Stomach smooth muscle (tissue), 2 donors: ENCODE results near the gene NXPH1.

ENCODE experiments used
- H3K27ac ChIP-seq: one replicate; pipeline ENCODE4 v1.7.0; 2013; ENCODE audit warnings: mild to moderate bottlenecking, low read length, inconsistent platforms
- H3K27me3 ChIP-seq, 2 donors: one replicate each; pipeline ENCODE4 v1.7.0; 2013; ENCODE audit warnings: low read length in 2 of 2; ENCODE audit not compliant: insufficient read depth in 2 of 2, control insufficient read depth in 1 of 2
- H3K36me3 ChIP-seq, 2 donors: one replicate each; pipeline ENCODE4 v1.7.0; 2013; ENCODE audit warnings: low read length in 2 of 2; ENCODE audit not compliant: control insufficient read depth in 2 of 2, insufficient read depth in 2 of 2
- H3K4me1 ChIP-seq: one replicate; pipeline ENCODE4 v1.7.0; 2013; ENCODE audit warnings: low read length; ENCODE audit not compliant: control insufficient read depth, insufficient read depth
- H3K4me3 ChIP-seq, 2 donors: one replicate each; pipeline ENCODE4 v1.7.0; 2013; ENCODE audit warnings: low read length in 2 of 2
- H3K9ac ChIP-seq, 2 donors: one replicate each; pipeline ENCODE4 v1.7.0; 2013; ENCODE audit warnings: low read length in 2 of 2, mild to moderate bottlenecking in 1 of 2
- H3K9me3 ChIP-seq, 2 donors: one replicate each; pipeline ENCODE4 v1.7.0; 2013; ENCODE audit warnings: low read length in 2 of 2; ENCODE audit not compliant: control insufficient read depth in 2 of 2
- donor health status: healthy.
- donor health status: Pancreatic carcinoma.

The NXPH1 gene

GRCh38 chr7:8627325-8627724, 193.9 kb downstream of the NXPH1 start:
- H3K4me1 ChIP-seq = no peaks in the 10 kb centered on the region
- no peak overlapping the region for H3K4me3 ChIP-seq
- no peak overlapping the region for H3K27ac ChIP-seq
- H3K36me3 ChIP-seq = no peaks in the 10 kb centered on the region
- no peaks in the 10 kb centered on the region for H3K9me3 ChIP-seq
- no peak overlapping the region for H3K9ac ChIP-seq
- no peaks in the 10 kb centered on the region for H3K27me3 ChIP-seq

DNA sequence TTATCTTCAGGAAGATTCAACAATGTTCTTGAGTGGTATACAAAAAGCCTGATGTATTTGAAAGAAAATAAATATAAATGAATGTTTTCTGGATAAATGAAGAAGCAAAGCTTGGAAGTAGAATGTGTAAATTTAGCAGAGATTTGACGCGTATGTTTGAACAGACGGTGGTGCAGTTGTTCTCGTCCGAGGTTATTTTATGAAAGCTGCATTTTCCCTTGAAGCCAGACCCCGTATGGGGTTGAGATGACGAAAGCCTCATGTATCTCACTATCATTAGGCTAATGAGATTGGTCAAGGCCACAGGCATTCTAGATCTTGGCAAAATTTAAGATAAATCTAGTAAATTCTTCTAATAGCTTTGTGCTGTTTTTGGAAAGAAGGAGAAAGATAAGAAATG, 195.2 kb downstream of the NXPH1 start:
- H3K9ac ChIP-seq = no peak overlapping the region
- no peaks in the 10 kb centered on the region for H3K4me1 ChIP-seq
- H3K36me3 ChIP-seq = no peaks in the 10 kb centered on the region
- no peaks in the 10 kb centered on the region for H3K9me3 ChIP-seq
- no peak overlapping the region for H3K27ac ChIP-seq
- H3K4me3 ChIP-seq = no peak overlapping the region
- H3K27me3 ChIP-seq = no peaks in the 10 kb centered on the region

DNA sequence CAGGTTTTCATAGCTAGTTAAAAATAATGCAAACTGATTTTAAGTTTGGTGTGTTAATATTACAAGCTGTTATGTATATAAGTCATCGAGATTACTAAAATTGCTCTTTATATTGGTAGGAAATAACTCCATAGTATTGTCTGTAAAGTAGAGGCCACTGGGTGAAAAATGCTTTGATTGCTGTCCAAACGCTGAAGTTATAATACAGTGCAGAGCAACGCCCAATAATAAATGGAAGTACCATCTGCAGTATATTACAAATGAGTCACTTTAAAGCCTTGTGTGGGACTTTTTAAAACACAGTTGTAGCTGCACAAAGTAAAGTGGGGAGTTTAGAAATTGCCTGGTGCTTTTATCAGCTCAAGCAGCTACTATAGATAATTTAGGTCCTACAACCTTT, 196.1 kb downstream of the NXPH1 start:
- no peaks in the 10 kb centered on the region for H3K4me1 ChIP-seq
- no peak overlapping the region for H3K9ac ChIP-seq
- no peaks in the 10 kb centered on the region for H3K27me3 ChIP-seq
- H3K36me3 ChIP-seq = no peaks in the 10 kb centered on the region
- no peak overlapping the region for H3K4me3 ChIP-seq
- no peaks in the 10 kb centered on the region for H3K9me3 ChIP-seq
- no peak overlapping the region for H3K27ac ChIP-seq

- H3K9ac ChIP-seq = no peak overlapping the region
- no peak overlapping the region for H3K4me3 ChIP-seq
- no peaks in the 10 kb centered on the region for H3K36me3 ChIP-seq
- no peaks in the 10 kb centered on the region for H3K27me3 ChIP-seq
- H3K27ac ChIP-seq = no peak overlapping the region
- no peaks in the 10 kb centered on the region for H3K9me3 ChIP-seq
- H3K4me1 ChIP-seq = no peaks in the 10 kb centered on the region
Observed at GRCh38 chr7:8637322-8637721, 203.9 kb downstream of the NXPH1 start.

DNA sequence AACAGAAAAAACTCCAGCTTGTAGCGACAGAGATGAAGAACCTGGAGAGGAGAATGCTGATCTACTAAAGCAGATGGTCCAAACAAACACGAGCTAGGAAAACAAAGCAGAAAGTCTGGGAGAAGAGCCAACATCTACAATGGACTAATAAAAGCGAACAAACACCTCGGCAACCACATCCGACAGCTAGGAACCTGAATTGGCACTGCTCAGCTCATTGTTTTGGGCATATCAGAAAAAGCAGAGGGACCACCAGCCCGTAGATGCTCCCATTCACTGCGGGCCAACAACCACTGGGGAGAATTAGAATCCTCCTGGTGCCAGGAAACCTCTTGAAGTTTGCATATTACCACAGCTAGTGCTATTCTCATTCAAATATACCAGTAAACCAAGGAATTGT, 204.7 kb downstream of the NXPH1 start:
- no peak overlapping the region for H3K27ac ChIP-seq
- H3K27me3 ChIP-seq = no peaks in the 10 kb centered on the region
- H3K9me3 ChIP-seq = no peaks in the 10 kb centered on the region
- no peaks in the 10 kb centered on the region for H3K36me3 ChIP-seq
- H3K9ac ChIP-seq = no peak overlapping the region
- H3K4me3 ChIP-seq = no peak overlapping the region
- H3K4me1 ChIP-seq = no peaks in the 10 kb centered on the region

GRCh38 chr7:8639668-8640067, 206.3 kb downstream of the NXPH1 start:
- no peaks in the 10 kb centered on the region for H3K9me3 ChIP-seq
- no peak overlapping the region for H3K27ac ChIP-seq
- H3K4me3 ChIP-seq = no peak overlapping the region
- H3K4me1 ChIP-seq = no peaks in the 10 kb centered on the region
- no peaks in the 10 kb centered on the region for H3K27me3 ChIP-seq
- no peaks in the 10 kb centered on the region for H3K36me3 ChIP-seq
- no peak overlapping the region for H3K9ac ChIP-seq

- H3K9me3 ChIP-seq = no peaks in the 10 kb centered on the region
- H3K27ac ChIP-seq = no peak overlapping the region
- no peak overlapping the region for H3K4me3 ChIP-seq
- no peaks in the 10 kb centered on the region for H3K27me3 ChIP-seq
- H3K9ac ChIP-seq = no peak overlapping the region
- no peaks in the 10 kb centered on the region for H3K4me1 ChIP-seq
- H3K36me3 ChIP-seq = no peaks in the 10 kb centered on the region
Observed at GRCh38 chr7:8640671-8641070, 207.3 kb downstream of the NXPH1 start.

DNA sequence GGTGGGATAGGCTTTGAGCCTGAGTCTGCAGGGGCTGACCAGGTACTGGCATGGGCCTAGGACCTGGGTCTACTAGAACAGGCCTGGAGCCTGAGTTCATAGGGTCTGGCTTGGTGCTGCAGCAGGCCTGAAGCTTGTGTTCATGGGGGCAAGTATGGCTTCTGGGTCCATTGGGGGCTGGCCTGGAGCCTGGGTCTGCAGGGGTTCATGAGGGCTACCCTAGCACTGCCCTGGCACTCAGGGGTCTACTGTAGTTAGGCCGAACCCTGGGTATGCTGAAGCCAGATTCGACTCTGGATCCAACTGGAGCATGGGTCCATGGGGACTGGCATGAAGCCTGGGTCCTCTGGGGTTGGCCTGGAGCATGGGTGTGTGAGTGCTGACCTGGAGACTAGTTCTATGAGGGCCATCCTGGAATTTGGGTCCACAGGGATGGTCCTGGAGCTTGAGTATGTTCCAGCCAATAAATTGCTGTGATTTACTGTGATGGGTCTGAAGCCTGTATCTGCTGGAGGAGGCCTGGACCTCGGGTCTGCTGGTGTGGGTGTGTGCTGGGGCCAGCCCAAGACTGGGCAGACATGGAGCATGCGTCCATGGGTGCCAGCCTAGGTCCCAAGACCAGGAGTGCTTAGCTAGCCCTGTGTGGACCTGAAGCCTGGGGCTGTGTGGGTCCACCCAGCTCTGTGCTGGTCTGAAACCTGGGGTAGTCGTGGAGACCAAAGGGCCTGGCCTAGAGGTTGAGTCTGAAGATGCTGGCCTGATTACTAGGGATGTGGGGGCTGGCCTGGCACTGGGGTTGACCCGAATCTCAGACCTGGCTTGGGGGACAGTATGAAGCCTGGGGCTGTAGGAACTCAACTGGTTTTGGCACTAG, 235.5 kb downstream of the NXPH1 start:
- Histone ChIP-seq H3K27me3 (no peaks in the 10 kb centered on the region), H3K36me3 (no peaks in the 10 kb centered on the region), H3K27ac (no peak overlapping the region), H3K4me3 (no peak overlapping the region), H3K9ac (no peak overlapping the region), H3K9me3 (peaks cover 0 to 14% of the 10 kb centered on the region in 2 donors), H3K4me1 (no peaks in the 10 kb centered on the region)

GRCh38 chr7:8669501-8669851, 236.1 kb downstream of the NXPH1 start:
- H3K4me1 ChIP-seq = no peaks in the 10 kb centered on the region

DNA sequence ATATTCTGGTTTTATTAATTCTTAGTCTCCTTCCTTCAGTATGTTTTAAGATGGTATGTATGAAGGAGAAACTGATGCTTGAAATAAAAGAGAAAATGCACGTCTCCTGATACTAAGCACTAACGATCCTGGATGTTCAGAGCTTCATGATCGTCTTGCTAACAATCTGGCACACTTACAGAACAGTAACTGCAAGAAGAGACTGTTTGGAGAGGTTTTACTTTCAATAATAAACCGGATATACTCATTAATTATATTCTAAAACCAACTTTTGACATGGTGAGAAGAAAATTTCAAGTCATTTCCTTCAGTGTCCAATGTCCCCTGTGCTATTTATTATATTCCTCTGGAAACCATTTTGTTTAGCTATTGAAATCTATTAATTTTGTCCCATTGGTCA, 251.0 kb downstream of the NXPH1 start:
- no peak overlapping the region for H3K4me3 ChIP-seq
- no peaks in the 10 kb centered on the region for H3K36me3 ChIP-seq
- no peaks in the 10 kb centered on the region for H3K27me3 ChIP-seq
- no peak overlapping the region for H3K9ac ChIP-seq
- no peak overlapping the region for H3K27ac ChIP-seq
- no peaks in the 10 kb centered on the region for H3K9me3 ChIP-seq
- no peaks in the 10 kb centered on the region for H3K4me1 ChIP-seq

More at GRCh38 chr7:8669501-8669851, 236.1 kb downstream of the NXPH1 start:
- Histone ChIP-seq H3K36me3 (no peaks in the 10 kb centered on the region), H3K9ac (no peak overlapping the region), H3K4me3 (no peak overlapping the region), H3K27me3 (no peaks in the 10 kb centered on the region), H3K9me3 (peaks cover 0 to 14% of the 10 kb centered on the region in 2 donors), H3K27ac (no peak overlapping the region)

GRCh38 chr7:8699875-8700624, 266.6 kb downstream of the NXPH1 start:
- H3K9me3 ChIP-seq = no peaks in the 10 kb centered on the region
- H3K4me3 ChIP-seq = no peak overlapping the region
- H3K36me3 ChIP-seq = no peaks in the 10 kb centered on the region
- H3K27me3 ChIP-seq = no peaks in the 10 kb centered on the region
- no peak overlapping the region for H3K27ac ChIP-seq
- no peak overlapping the region for H3K9ac ChIP-seq
- no peaks in the 10 kb centered on the region for H3K4me1 ChIP-seq
